Natural killer cell (primary cell): ENCODE measurements around the gene MICALL2. TPM values are rescaled to one million over a fixed set of nuclear protein-coding genes. Genes with fewer than 3 reads are reported as not detected.

Experiments
- ATAC-seq, 3 donors: fragments of 150-1000 bp in 2 of 3; fragments of 200-7000 bp in 1 of 3; cut with Tn5 transposase; 1 replicate in 1 of 3; 2 replicates in 2 of 3; pipeline ENCODE4 v1.10.0; 2021; ENCODE audit warnings: mild to moderate bottlenecking in 2 of 3, moderate library complexity in 2 of 3
- DNase-seq, 2 donors: peaks; one replicate each; pipeline versions ENCODE4 v3.0.0 to v3.0.0-alpha.2; 2013 to 2021; ENCODE audit warnings: mixed read lengths in 1 of 2
- H3K27ac ChIP-seq: one replicate; pipeline ENCODE4 v1.5.1; 2013; ENCODE audit warnings: mild to moderate bottlenecking, low read length
- H3K27me3 ChIP-seq: one replicate; pipeline ENCODE4 v1.6.1; 2013; ENCODE audit warnings: low read length; ENCODE audit not compliant: control insufficient read depth, insufficient read depth
- H3K36me3 ChIP-seq: one replicate; pipeline ENCODE4 v1.6.1; 2013; ENCODE audit warnings: low read length; ENCODE audit not compliant: control insufficient read depth, insufficient read depth
- H3K4me1 ChIP-seq: one replicate; pipeline ENCODE4 v1.6.1; 2013; ENCODE audit warnings: low read length; ENCODE audit not compliant: control insufficient read depth, insufficient read depth
- H3K4me3 ChIP-seq: one replicate; pipeline ENCODE4 v1.5.1; 2013; ENCODE audit warnings: low read length
- H3K9me3 ChIP-seq: one replicate; pipeline ENCODE4 v1.6.1; 2013; ENCODE audit warnings: low read length; ENCODE audit not compliant: control insufficient read depth, insufficient read depth
- H3K27ac Mint-ChIP-seq, 2 donors: one replicate each; pipeline ENCODE4 v1.8.0; 2022; ENCODE audit warnings: mild to moderate bottlenecking in 2 of 2, mixed read lengths in 2 of 2, moderate library complexity in 1 of 2
- H3K27me3 Mint-ChIP-seq, 2 donors: one replicate each; pipeline ENCODE4 v1.8.0; 2022; ENCODE audit warnings: low read depth in 2 of 2, mixed read lengths in 2 of 2
- H3K36me3 Mint-ChIP-seq: one replicate; pipeline ENCODE4 v1.8.0; 2022; ENCODE audit warnings: mixed read lengths
- H3K4me1 Mint-ChIP-seq, 2 donors: one replicate each; pipeline ENCODE4 v1.8.0; 2022; ENCODE audit warnings: mixed read lengths in 2 of 2
- H3K4me3 Mint-ChIP-seq: one replicate; pipeline ENCODE4 v1.8.0; 2022; ENCODE audit warnings: mild to moderate bottlenecking, moderate library complexity, mixed read lengths
- H3K9me3 Mint-ChIP-seq, 2 donors: one replicate each; pipeline ENCODE4 v1.8.0; 2022; ENCODE audit warnings: mixed read lengths in 2 of 2
- CTCF ChIP-seq: fragments of 200-600 bp; IDR thresholded peaks from one replicate; pipeline ENCODE4 v1.8.0; 2022; ENCODE audit warnings: antibody characterized with exemption
- WGBS: methylation state at CpG from one replicate; pipeline ENCODE4 v1.1.7; 2013; ENCODE audit warnings: missing lambda C conversion rate; ENCODE audit not compliant: insufficient coverage; 5-methylcytosine and 5-hydroxymethylcytosine counted together
- intact Hi-C: fragments of 100-400 bp; cut with micrococcal nuclease; formaldehyde crosslinking; loops from one replicate; pipeline ENCODE4 v1.14.2; 2022
- total RNA-seq, 4 donors: library from RNA; stranded (reverse); fragments of 120-200 nt in 1 of 4; gene quantifications; one replicate each; pipeline versions ENCODE4 v1.2.3 to v1.2.4, GENCODE V29; 2013 to 2022

MICALL2 gene
- total RNA-seq, 3 donors from 2014 or later (not counting 1 experiment from before 2014, with no cell fraction given), result 2.5 to 4.4 (median 2.8) TPM

DNA sequence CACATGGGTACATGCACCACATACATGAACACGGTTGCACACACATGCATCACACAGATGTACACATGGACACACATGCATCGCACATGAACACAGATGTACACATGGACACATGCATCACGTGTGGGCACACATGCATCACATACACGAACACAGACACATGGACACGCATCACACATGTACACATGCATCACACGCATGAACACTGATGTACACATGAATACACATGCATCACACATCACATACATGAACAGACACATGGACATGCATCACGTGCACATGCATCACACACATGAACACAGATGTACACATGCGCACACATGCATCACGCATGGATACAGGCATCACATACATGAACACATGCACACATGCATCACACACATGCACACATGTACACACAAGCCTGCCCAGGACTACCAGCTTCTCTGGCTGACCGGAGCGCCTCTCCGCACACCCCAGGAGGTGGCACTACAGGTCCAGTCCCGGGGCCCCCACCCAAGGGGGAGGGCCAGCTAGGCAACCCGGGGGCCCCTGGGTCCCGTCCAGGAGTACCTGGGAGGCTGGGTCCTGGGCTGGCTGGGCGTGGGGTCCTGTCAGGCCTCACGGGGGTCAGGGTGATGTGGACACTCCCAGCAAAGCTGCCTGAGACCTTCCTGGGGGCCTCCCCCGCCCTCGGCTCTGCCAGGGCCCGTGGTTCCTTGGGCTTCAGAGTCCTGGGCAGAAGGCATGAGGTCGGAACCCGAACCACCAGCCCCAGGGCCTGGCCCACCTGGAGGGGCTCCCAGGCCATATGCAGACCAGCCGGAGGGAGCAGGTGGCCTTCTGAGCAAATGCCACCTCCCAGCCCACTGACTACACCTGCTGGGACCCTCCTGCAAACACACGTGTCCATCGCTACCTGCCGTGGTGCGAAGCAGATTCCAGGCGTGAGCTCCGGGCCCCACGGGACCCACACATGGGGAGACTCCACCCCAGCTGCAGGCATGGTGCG, 19.6 kb downstream of the MICALL2 start:
- H3K4me3 Mint-ChIP-seq, result no peak overlapping the region
- no peaks in the 10 kb centered on the region for H3K36me3 Mint-ChIP-seq
- ATAC-seq (no peak), DNase-seq (no peak)
- no peaks in the 10 kb centered on the region for H3K9me3 ChIP-seq
- H3K4me1 ChIP-seq, result no peaks in the 10 kb centered on the region
- H3K36me3 ChIP-seq, result no peaks in the 10 kb centered on the region
- no peak overlapping the region for H3K27ac ChIP-seq
- no peak overlapping the region for H3K27ac Mint-ChIP-seq
- H3K4me3 ChIP-seq, result no peak overlapping the region
- H3K27me3 ChIP-seq, result no peaks in the 10 kb centered on the region
- H3K4me1 Mint-ChIP-seq, result no peaks in the 10 kb centered on the region
- no peaks in the 10 kb centered on the region for H3K9me3 Mint-ChIP-seq
- TF ChIP-seq CTCF, result no peak
- no peaks in the 10 kb centered on the region for H3K27me3 Mint-ChIP-seq
- 83% methylated on average over 31 of the region's 31 CpGs for WGBS
- intact Hi-C loops, result no loop called here

DNA sequence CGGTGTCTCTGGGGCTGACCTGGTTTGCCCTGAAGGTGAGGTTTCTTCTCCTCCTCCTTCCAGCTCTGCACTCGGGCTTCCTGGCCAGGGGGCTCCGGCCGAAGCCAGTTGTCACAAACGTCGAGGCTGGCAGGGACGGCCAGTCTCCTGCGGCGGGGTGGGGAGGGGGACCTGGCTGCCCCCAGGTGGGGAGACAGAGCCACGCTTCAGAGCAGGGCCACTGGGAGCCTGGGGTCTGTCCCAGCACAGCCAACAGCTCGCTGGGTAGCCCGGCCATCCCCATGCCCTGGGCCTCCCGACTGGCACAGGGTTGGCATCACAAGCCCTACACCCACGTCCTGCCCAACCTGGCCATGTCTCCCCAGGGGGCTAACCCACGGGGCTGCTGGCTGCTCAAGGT, 20.4 kb downstream of the MICALL2 start:
- no peak for ATAC-seq
- 85% methylated on average over 15 of the region's 15 CpGs for WGBS
- Histone ChIP-seq H3K36me3 (no peaks in the 10 kb centered on the region), H3K27ac (no peak overlapping the region), H3K4me1 (no peaks in the 10 kb centered on the region), H3K9me3 (no peaks in the 10 kb centered on the region), H3K4me3 (no peak overlapping the region), H3K27me3 (no peaks in the 10 kb centered on the region)
- Mint-ChIP-seq H3K9me3 (no peaks in the 10 kb centered on the region), H3K27ac (no peak overlapping the region), H3K4me1 (no peaks in the 10 kb centered on the region), H3K36me3 (no peaks in the 10 kb centered on the region), H3K4me3 (no peak overlapping the region), H3K27me3 (no peaks in the 10 kb centered on the region)
- intact Hi-C loops, result no loop called here
- DNase-seq, result no peak
- no peak for TF ChIP-seq CTCF

DNA sequence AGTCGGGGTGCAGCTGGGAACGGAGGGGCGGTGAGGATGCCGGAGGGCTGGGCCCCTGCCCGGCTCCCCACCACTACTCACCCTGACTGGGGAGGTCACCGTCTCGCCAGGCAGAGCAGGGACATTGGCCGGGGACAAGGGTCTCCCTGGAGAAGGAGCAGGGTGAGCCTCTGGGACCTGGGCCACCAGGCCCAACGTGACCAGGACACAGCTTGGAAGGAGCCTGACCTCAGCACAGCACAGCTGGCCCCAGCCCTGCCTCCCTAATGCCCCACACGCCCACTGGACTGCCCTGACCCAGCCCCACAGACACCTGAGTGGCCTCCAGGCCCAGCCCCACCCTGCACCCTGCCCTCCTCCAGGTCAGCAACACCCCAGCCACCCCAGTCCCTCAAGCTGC, 21.1 kb downstream of the MICALL2 start:
- Mint-ChIP-seq H3K4me1 (no peaks in the 10 kb centered on the region), H3K9me3 (no peaks in the 10 kb centered on the region), H3K27me3 (no peaks in the 10 kb centered on the region), H3K36me3 (no peaks in the 10 kb centered on the region), H3K27ac (no peak overlapping the region), H3K4me3 (no peak overlapping the region)
- H3K27me3 ChIP-seq, result no peaks in the 10 kb centered on the region
- no peak overlapping the region for H3K27ac ChIP-seq
- DNase-seq (no peak), ATAC-seq (no peak)
- no peaks in the 10 kb centered on the region for H3K36me3 ChIP-seq
- 87% methylated on average over 10 of the region's 10 CpGs for WGBS
- H3K4me1 ChIP-seq, result no peaks in the 10 kb centered on the region
- H3K4me3 ChIP-seq, result no peak overlapping the region
- intact Hi-C loops, result no loop called here
- no peaks in the 10 kb centered on the region for H3K9me3 ChIP-seq
- no peak for TF ChIP-seq CTCF
